ENCODE data around the gene PTTG1IP. TPM values are rescaled to one million over a fixed set of nuclear protein-coding genes. Genes with fewer than 3 reads are reported as not detected.

PTTG1IP gene
- total RNA-seq, 1 experiment from 2014 or later: 427 TPM

- in situ Hi-C loops (cut with HindIII; ENCODE audit: low pct_unique_long_range_greater_than_20kb, low sequenced_read_pairs): no loop called here
- DNase-seq (ENCODE audit: low read depth): no peak
These were observed 37.5 kb upstream of the PTTG1IP start for GRCh38 chr21:44911068-44911383.

GRCh38 chr21:44910229-44911067, 37.0 kb upstream of the PTTG1IP start:
- DNase-seq (ENCODE audit: low read depth): no peak
- in situ Hi-C loops (cut with HindIII; ENCODE audit: low pct_unique_long_range_greater_than_20kb, low sequenced_read_pairs): no loop called here

- DNase-seq (ENCODE audit: low read depth): no peak
- in situ Hi-C loops (cut with HindIII; ENCODE audit: low pct_unique_long_range_greater_than_20kb, low sequenced_read_pairs): no loop called here
These were observed 36.2 kb upstream of the PTTG1IP start for GRCh38 chr21:44909719-44910118.

- in situ Hi-C loops (cut with HindIII; ENCODE audit: low pct_unique_long_range_greater_than_20kb, low sequenced_read_pairs): no loop called here
These were observed 35.4 kb upstream of the PTTG1IP start for GRCh38 chr21:44908908-44909307.

GRCh38 chr21:44907966-44908895, 34.7 kb upstream of the PTTG1IP start:
- in situ Hi-C loops (cut with HindIII; ENCODE audit: low pct_unique_long_range_greater_than_20kb, low sequenced_read_pairs): no loop called here
- no peak for DNase-seq (ENCODE audit: low read depth)

More at GRCh38 chr21:44908908-44909307, 35.4 kb upstream of the PTTG1IP start:
- no peak for DNase-seq (ENCODE audit: low read depth)

- in situ Hi-C loops (cut with HindIII; ENCODE audit: low pct_unique_long_range_greater_than_20kb, low sequenced_read_pairs): no loop called here
- no peak for DNase-seq (ENCODE audit: low read depth)
These were observed 33.9 kb upstream of the PTTG1IP start for GRCh38 chr21:44907225-44907965.

- DNase-seq (ENCODE audit: low read depth): no peak
- in situ Hi-C loops (cut with HindIII; ENCODE audit: low pct_unique_long_range_greater_than_20kb, low sequenced_read_pairs): no loop called here
These were observed 32.2 kb upstream of the PTTG1IP start for GRCh38 chr21:44905728-44906090.

GRCh38 chr21:44905016-44905727, 31.7 kb upstream of the PTTG1IP start:
- DNase-seq (ENCODE audit: low read depth): no peak
- in situ Hi-C loops (cut with HindIII; ENCODE audit: low pct_unique_long_range_greater_than_20kb, low sequenced_read_pairs): no loop called here

GRCh38 chr21:44904141-44904923, 30.8 kb upstream of the PTTG1IP start:
- in situ Hi-C loops (cut with HindIII; ENCODE audit: low pct_unique_long_range_greater_than_20kb, low sequenced_read_pairs): no loop called here
- DNase-seq (ENCODE audit: low read depth): no peak

- in situ Hi-C loops (cut with HindIII; ENCODE audit: low pct_unique_long_range_greater_than_20kb, low sequenced_read_pairs): no loop called here
- DNase-seq (ENCODE audit: low read depth): no peak
These were observed 30.2 kb upstream of the PTTG1IP start for GRCh38 chr21:44903689-44904088.

GRCh38 chr21:44903050-44903685, 29.7 kb upstream of the PTTG1IP start:
- in situ Hi-C loops (cut with HindIII; ENCODE audit: low pct_unique_long_range_greater_than_20kb, low sequenced_read_pairs): no loop called here
- DNase-seq (ENCODE audit: low read depth): no peak

- DNase-seq (ENCODE audit: low read depth): no peak
- in situ Hi-C loops (cut with HindIII; ENCODE audit: low pct_unique_long_range_greater_than_20kb, low sequenced_read_pairs): no loop called here
These were observed 29.0 kb upstream of the PTTG1IP start for GRCh38 chr21:44902268-44903049.

- DNase-seq (ENCODE audit: low read depth): no peak
- in situ Hi-C loops (cut with HindIII; ENCODE audit: low pct_unique_long_range_greater_than_20kb, low sequenced_read_pairs): no loop called here
These were observed 28.0 kb upstream of the PTTG1IP start for GRCh38 chr21:44901391-44902074.

GRCh38 chr21:44900559-44901251, 27.2 kb upstream of the PTTG1IP start:
- DNase-seq (ENCODE audit: low read depth): no peak
- in situ Hi-C loops (cut with HindIII; ENCODE audit: low pct_unique_long_range_greater_than_20kb, low sequenced_read_pairs): no loop called here

Data from Caki2 (cell line).